CD14-positive monocyte (primary cell): ENCODE data around the gene DNAJC2. TPM values are rescaled to one million over a fixed set of nuclear protein-coding genes. Genes with fewer than 3 reads are reported as not detected.

ENCODE experiments used
- DNase-seq, 3 donors: peaks; one replicate each; pipeline ENCODE4 v3.0.0-alpha.2; 2011 to 2022
- H2AFZ ChIP-seq: 2 replicates; pipeline ENCODE4 v1.6.0; 2012; ENCODE audit warnings: mild to moderate bottlenecking, low read depth, low read length, inconsistent platforms; ENCODE audit not compliant: insufficient read depth, poor library complexity, severe bottlenecking
- H3K27ac ChIP-seq, 2 donors: 1 replicate in 1 of 2; 2 replicates in 1 of 2; pipeline ENCODE4 v1.5.1; 2012 to 2013; ENCODE audit warnings: low read length in 2 of 2, control low read depth in 1 of 2, inconsistent platforms in 1 of 2, low read depth in 1 of 2, mild to moderate bottlenecking in 1 of 2
- H3K27me3 ChIP-seq, 2 donors: one replicate each; pipeline versions ENCODE4 v1.6.0 to v1.6.1; 2011 to 2013; ENCODE audit warnings: low read length in 2 of 2; ENCODE audit not compliant: control insufficient read depth in 2 of 2, insufficient read depth in 2 of 2
- H3K36me3 ChIP-seq, 2 donors: replicated peaks in 1 of 2; 1 replicate in 1 of 2; 2 replicates in 1 of 2; pipeline versions ENCODE4 v1.5.1 to v1.6.1; 2012 to 2013; ENCODE audit warnings: low read length in 2 of 2, control low read depth in 1 of 2, inconsistent platforms in 1 of 2, mild to moderate bottlenecking in 1 of 2; ENCODE audit not compliant: insufficient read depth in 2 of 2, control insufficient read depth in 1 of 2
- H3K4me1 ChIP-seq, 2 donors: 1 replicate in 1 of 2; 2 replicates in 1 of 2; pipeline versions ENCODE4 v1.5.1 to v1.6.1; 2012 to 2013; ENCODE audit warnings: low read length in 2 of 2, control low read depth in 1 of 2, inconsistent platforms in 1 of 2, mild to moderate bottlenecking in 1 of 2, moderate library complexity in 1 of 2; ENCODE audit not compliant: insufficient read depth in 2 of 2, control insufficient read depth in 1 of 2
- H3K4me2 ChIP-seq: replicated peaks from 2 replicates; pipeline ENCODE3; 2012; ENCODE audit warnings: low read length, moderate library complexity, mild to moderate bottlenecking; ENCODE audit not compliant: poor library complexity, severe bottlenecking; ENCODE audit errors: extremely low read depth
- H3K4me3 ChIP-seq, 3 experiments: fragments of 200-600 bp in 1 of 3; sonication (generic) in 1 of 3; replicated peaks in 1 of 3; 1 replicate in 2 of 3; 2 replicates in 1 of 3; pipeline ENCODE4 v1.5.1; 2011 to 2013; ENCODE audit warnings: low read length in 3 of 3, mild to moderate bottlenecking in 3 of 3, control low read depth in 2 of 3, low read depth in 2 of 3, inconsistent platforms in 1 of 3, moderate library complexity in 1 of 3
- H3K79me2 ChIP-seq: 2 replicates; pipeline ENCODE4 v1.6.0; 2012; ENCODE audit warnings: mild to moderate bottlenecking, control low read depth, inconsistent platforms, low read length, moderate library complexity; ENCODE audit not compliant: insufficient read depth
- H3K9ac ChIP-seq: 2 replicates; pipeline ENCODE4 v1.6.0; 2017; ENCODE audit warnings: low read length, mild to moderate bottlenecking; ENCODE audit not compliant: insufficient read depth, poor library complexity, severe bottlenecking
- H3K9me3 ChIP-seq, 2 donors: replicated peaks in 1 of 2; 1 replicate in 1 of 2; 2 replicates in 1 of 2; pipeline versions ENCODE4 v1.5.1 to v1.6.1; 2012 to 2013; ENCODE audit warnings: low read length in 2 of 2, control low read depth in 1 of 2; ENCODE audit not compliant: control insufficient read depth in 1 of 2, insufficient read depth in 1 of 2
- H4K20me1 ChIP-seq: 2 replicates; pipeline ENCODE4 v1.6.0; 2012; ENCODE audit warnings: mild to moderate bottlenecking, low read length, control low read depth, moderate library complexity; ENCODE audit not compliant: insufficient read depth
- H3K27ac Mint-ChIP-seq, 7 donors: one replicate each; pipeline ENCODE4 v1.8.0; 2020; ENCODE audit warnings: mild to moderate bottlenecking in 7 of 7, mixed read lengths in 7 of 7, moderate library complexity in 6 of 7, inconsistent platforms in 2 of 7
- H3K27me3 Mint-ChIP-seq, 3 donors: one replicate each; pipeline ENCODE4 v1.8.0; 2021 to 2022; ENCODE audit warnings: low read depth in 3 of 3, mild to moderate bottlenecking in 3 of 3, mixed read lengths in 3 of 3, moderate library complexity in 3 of 3, inconsistent platforms in 1 of 3
- H3K36me3 Mint-ChIP-seq, 2 donors: one replicate each; pipeline ENCODE4 v1.8.0; 2020; ENCODE audit warnings: mixed read lengths in 2 of 2, inconsistent platforms in 1 of 2, mild to moderate bottlenecking in 1 of 2
- H3K4me1 Mint-ChIP-seq: one replicate; pipeline ENCODE4 v1.8.0; 2020; ENCODE audit warnings: mild to moderate bottlenecking, mixed read lengths
- H3K4me3 Mint-ChIP-seq, 2 donors: one replicate each; pipeline ENCODE4 v1.8.0; 2020; ENCODE audit warnings: mild to moderate bottlenecking in 2 of 2, mixed read lengths in 2 of 2, moderate library complexity in 1 of 2
- H3K9me3 Mint-ChIP-seq, 7 donors: one replicate each; pipeline ENCODE4 v1.8.0; 2020 to 2022; ENCODE audit warnings: mixed read lengths in 7 of 7, mild to moderate bottlenecking in 6 of 7, moderate library complexity in 6 of 7, inconsistent platforms in 2 of 7
- CTCF ChIP-seq: fragments of 200-600 bp; IDR thresholded peaks from one replicate; pipeline ENCODE4 v1.8.0; 2022; ENCODE audit warnings: antibody characterized with exemption, mild to moderate bottlenecking
- WGBS: methylation state at CpG from one replicate; pipeline ENCODE4 v1.1.5; 2013; ENCODE audit warnings: missing lambda C conversion rate; ENCODE audit not compliant: insufficient coverage; 5-methylcytosine and 5-hydroxymethylcytosine counted together
- intact Hi-C, 2 donors: fragments of 100-400 bp; cut with micrococcal nuclease; formaldehyde crosslinking; loops; one replicate each; pipeline versions ENCODE4 v1.15.0 to v1.15.1; 2023
- polyA plus RNA-seq, 3 donors: library from polyadenylated mRNA; depleted of rRNA in 1 of 3; unstranded in 2 of 3; stranded (reverse) in 1 of 3; fragments of 300-500 nt in 2 of 3; fragments of >200 nt in 1 of 3; fragmentation: Illumina TruSeq in 2 of 3; gene quantifications; 1 replicate in 2 of 3; 2 replicates in 1 of 3; pipeline ENCODE4 v1.2.3, GENCODE V29; 2012 to 2021

The DNAJC2 gene
- polyA plus RNA-seq, 3 donors = 5.6 to 18.6 (median 8.8) TPM

GRCh38 chr7:103348452-103348851, 3.9 kb upstream of the DNAJC2 start:
- WGBS = 16% methylated on average over 8 of the region's 13 CpGs
- H3K9me3 ChIP-seq = no peaks in the 10 kb centered on the region
- H3K4me1 ChIP-seq = peaks cover 38 to 60% of the 10 kb centered on the region in 2 donors
- peak overlapping the region in 1 of 2 donors; percentile 91 for H3K27ac ChIP-seq
- peaks cover 85% of the 10 kb centered on the region for H3K79me2 ChIP-seq
- Mint-ChIP-seq H3K27me3 (no peaks in the 10 kb centered on the region), H3K4me1 (peaks cover 50% of the 10 kb centered on the region), H3K27ac (peak overlapping the region; percentile 53 to 95 (median 72)), H3K9me3 (peaks cover 0 to 2% (median 0%) of the 10 kb centered on the region in 7 donors), H3K36me3 (peaks cover 11 to 19% of the 10 kb centered on the region in 2 donors), H3K4me3 (peak overlapping the region; percentile 96 to 99)
- peaks cover 36% of the 10 kb centered on the region for H4K20me1 ChIP-seq
- peak overlapping the region; percentile 93 for H3K9ac ChIP-seq
- peak overlapping the region; percentile 95 for H2AFZ ChIP-seq
- intact Hi-C loops = no loop called here
- TF ChIP-seq CTCF = no peak
- H3K36me3 ChIP-seq = peaks cover 23 to 28% of the 10 kb centered on the region in 2 donors
- no peak for DNase-seq
- H3K27me3 ChIP-seq = no peaks in the 10 kb centered on the region
- peak overlapping the region; percentile 74 to 96 (median 95) for H3K4me3 ChIP-seq
- H3K4me2 ChIP-seq = peak overlapping the region; percentile 91

- Mint-ChIP-seq H3K27me3 (no peaks in the 10 kb centered on the region), H3K27ac (peak within 1 kb of the TSS; percentile 95 to 99 (median 98)), H3K4me3 (peak within 1 kb of the TSS; percentile 96 to 99), H3K9me3 (no peaks in the 10 kb centered on the region), H3K4me1 (peaks cover 52% of the 10 kb centered on the region), H3K36me3 (peaks cover 7 to 14% of the 10 kb centered on the region in 2 donors)
- H3K4me1 ChIP-seq = peaks cover 42 to 66% of the 10 kb centered on the region in 2 donors
- peaks cover 85% of the 10 kb centered on the region for H3K79me2 ChIP-seq
- peaks cover 29% of the 10 kb centered on the region for H4K20me1 ChIP-seq
- H3K27ac ChIP-seq = peak within 1 kb of the TSS; percentile 88 to 91
- intact Hi-C loops = no loop called here
- no peaks in the 10 kb centered on the region for H3K27me3 ChIP-seq
- no peak for TF ChIP-seq CTCF
- peaks cover 16 to 20% of the 10 kb centered on the region in 2 donors for H3K36me3 ChIP-seq
- DNase-seq = peak; percentile 83 to 85 (median 84)
- WGBS = 0% methylated on average over 22 of the region's 25 CpGs
- H3K4me3 ChIP-seq = peak within 1 kb of the TSS; percentile 74 to 96 (median 95)
- peak within 1 kb of the TSS; percentile 91 for H3K4me2 ChIP-seq
- H3K9ac ChIP-seq = peak within 1 kb of the TSS; percentile 93
- H3K9me3 ChIP-seq = no peaks in the 10 kb centered on the region
- H2AFZ ChIP-seq = peak within 1 kb of the TSS; percentile 95
These were observed 3.1 kb upstream of the DNAJC2 start, which contains the start of gene PSMC2 for GRCh38 chr7:103347507-103348267. Gene PSMC2 (plus strand): TSS chr7:103347643. CDS start chr7:103347712, 69 bp downstream.
